GM18511 (cell line): Measurements from ENCODE around the gene GDI2.
"Not testable (repeated sequence)": the region's sequence is repeated elsewhere in the genome, so short reads cannot be mapped to it uniquely, and the experiment has no call there.

Experiments
- ATAC-seq: cut with Tn5 transposase; IDR thresholded peaks from one replicate; pipeline ENCODE4 v1.9.1; 2021; ENCODE audit warnings: mild to moderate bottlenecking, moderate library complexity; ENCODE audit not compliant: unreplicated experiment

The GDI2 gene

DNA sequence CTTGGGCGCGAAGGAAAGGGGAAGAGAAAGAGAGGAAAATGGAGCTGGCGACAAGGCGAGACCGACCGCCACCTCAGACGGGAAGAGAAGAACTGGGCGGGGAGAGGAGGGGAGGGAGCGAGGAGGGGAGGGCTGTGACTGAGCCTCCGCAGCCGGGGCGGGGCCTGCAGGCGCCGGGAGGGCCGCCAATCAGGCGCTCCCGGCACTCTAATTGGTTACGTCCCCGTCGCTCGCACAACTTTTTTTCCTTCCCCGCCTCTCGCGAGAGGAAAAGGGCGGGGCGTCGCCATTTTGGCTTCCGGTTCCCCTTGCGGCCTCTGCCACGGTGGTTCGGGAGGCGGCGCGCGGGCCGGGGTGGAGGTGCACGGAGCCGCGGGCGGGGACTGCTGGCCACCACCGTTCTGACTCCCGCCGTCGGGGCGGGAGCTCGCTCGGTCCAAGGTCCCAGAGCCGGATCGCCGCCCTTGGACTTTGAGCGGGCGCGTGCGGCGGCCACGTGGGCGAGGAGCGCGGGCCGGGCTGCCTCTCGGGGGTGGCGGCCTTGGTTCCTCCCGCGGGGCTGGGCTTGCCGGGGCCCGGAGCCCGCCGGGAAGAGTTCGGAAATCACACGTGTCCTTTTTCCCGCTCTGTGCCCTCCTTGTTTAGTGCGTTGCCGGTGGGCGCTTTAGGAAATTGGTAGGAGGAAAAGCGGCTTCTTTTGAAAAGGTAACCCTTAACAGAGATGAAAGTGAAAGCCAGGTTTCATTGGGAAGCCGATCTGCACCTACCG is at the start of gene GDI2:
Gene GDI2 (minus strand): TSS at position 94 of the 769 bp plus-strand sequence. CDS start 176 bp downstream, outside the sequence.
- ATAC-seq: peak; percentile 72

DNA sequence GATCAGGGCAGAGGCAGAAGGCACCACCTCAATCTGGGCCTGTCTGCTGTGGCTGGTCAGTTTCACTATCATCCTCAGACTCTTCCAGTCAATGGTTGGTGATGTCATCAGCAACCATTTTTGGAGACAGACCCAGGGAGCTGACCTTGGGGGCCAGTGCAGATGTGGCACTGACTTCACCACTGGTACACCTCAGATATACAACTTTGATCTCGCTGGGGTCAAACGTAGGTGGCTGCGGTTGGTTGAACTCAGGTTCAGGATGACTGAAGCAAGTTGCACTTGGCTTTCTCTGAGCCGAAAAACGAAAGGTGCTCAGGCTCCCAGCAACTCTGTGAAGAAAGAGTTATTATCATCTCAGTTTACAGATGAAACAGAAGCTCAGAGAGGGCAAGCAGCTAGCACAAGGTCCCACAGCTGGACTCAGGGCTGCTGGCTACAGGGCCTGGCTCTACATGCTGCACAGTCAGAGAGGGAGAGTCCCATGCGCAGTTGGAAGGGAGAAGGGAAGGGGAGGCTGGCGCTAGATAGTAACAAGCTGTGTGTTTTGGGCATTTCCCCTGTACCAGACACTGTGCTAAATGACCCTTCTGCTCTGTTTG is 49.2 kb upstream of the GDI2 start:
- peak; percentile 96 for ATAC-seq

DNA sequence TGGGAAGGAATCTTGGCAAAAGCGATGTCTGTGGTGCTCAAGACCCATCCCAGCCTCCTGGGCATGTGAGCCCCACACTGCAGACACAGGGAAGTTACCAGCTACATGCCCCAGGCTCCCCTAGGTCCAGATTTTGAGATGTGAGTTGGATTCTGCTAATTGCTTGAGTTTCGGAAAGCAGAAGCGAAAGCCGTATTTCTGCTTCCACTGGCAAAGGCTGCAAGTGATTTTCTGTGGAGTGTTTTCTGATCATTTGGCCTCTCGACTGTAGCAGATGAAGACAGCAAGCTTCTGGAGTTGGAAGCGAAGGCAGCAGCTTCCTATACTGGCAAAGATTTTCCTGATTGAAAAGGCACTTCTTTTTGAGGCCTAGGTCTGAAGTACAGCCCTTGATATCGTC is 46.8 kb upstream of the GDI2 start:
- ATAC-seq: no peak

DNA sequence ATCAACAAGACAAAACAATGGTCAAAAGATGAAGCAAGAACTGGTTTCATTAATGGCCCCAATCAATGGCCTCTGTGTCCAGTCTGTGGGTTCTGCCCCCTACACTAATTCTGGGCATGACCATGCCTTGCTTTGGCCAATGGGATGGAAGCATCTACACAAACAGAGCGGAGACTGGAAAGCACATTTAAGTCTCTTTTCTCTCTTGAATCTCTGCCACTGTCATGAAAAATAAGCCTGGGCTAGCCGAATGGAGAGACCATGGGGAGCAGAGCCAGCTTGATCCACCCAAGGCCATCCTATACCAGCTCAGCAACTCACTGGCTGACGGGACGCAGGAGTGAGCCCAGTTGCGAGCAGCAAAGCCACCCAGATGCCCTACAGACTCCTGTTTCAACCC is 45.6 kb upstream of the GDI2 start:
- ATAC-seq: no peak

DNA sequence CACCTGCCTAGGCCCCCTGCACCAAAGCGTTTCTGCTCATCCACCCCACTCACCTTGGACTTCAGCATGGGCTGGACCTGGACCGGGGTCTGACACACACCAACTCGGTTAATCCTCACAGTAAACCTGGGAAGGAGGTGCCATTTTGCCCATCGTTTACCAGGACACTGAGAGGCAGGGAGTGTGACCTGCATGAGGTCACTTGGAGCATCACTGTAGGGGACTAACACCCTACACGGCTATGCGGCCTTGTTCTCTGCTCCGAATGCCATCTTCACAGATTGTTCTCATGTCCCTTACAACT is 43.4 kb upstream of the GDI2 start:
- ATAC-seq: no peak

DNA sequence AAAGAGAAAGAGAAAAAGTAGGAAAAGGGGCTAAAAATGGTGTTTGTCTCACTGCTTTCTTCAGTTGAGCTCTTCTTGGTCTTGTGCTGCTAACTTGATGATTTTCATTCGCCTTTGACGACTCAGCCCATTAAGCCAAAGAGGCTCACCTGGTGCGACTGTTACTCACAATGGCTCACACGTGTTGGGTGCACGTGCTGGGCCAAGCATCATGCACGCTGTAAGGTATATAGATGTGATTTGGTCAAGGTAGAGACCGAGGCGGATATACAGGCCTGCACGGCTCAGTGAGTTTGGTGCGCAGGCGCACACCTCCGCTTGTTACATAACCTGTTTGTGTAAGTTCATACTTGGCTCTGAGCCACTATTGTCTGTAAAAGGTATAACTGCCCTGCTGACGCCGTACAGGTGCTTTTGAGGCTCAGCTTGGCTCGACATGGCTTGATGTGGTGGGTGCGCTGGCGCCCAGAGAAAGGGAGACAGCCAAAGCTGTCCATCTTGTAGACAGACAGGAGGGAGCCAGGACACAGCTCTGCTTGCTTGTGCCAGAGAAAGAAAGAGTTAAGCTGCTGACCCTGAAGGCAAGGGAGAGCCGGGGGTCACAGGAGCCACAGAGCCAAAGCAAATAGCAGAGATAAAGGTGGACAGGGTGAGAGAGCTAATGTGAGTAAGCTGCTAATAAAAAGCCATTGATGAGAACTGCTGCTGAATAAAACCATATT is 42.9 kb upstream of the GDI2 start:
- ATAC-seq: no peak

GRCh38 chr10:5854131-5854475 is 40.9 kb upstream of the GDI2 start:
- no peak for ATAC-seq

GRCh38 chr10:5846667-5847066 is 33.4 kb upstream of the GDI2 start:
- ATAC-seq: not testable (repeated sequence)

DNA sequence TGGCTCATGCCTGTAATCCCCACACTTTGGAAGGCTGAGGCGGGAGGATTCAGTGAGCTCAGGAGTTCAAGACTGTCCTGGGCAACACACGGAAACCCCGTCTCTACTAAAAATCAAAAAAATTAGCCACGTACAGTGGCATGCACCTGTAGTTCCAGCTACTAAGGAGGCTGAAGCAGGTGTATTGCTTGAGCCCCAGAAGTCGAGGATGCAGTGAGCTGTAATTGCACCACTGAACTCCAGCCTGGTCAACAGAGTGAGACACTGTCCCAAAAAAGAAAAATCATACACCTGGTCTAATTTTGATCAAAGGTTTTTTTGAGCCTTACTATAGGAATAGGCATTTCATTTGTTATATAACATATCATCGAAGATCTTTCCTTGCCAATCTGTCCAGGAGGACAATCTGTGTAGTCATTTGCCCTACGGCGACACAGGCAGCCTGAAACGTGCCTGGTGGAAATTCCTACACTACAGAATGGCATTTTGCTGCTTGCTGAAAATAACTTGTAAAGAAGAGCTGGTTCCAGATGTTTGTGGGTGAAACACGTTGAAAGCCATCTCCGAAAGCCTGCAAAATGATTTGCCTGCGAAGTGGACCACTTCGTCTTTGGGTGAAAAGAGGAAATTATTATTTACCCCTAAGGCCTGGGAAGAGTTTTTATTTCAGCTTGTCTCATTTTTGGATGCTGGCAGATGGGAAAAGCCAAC is 31.3 kb upstream of the GDI2 start:
- ATAC-seq: no peak

- ATAC-seq: no peak
These were observed 30.6 kb upstream of the GDI2 start for GRCh38 chr10:5843686-5844344.

DNA sequence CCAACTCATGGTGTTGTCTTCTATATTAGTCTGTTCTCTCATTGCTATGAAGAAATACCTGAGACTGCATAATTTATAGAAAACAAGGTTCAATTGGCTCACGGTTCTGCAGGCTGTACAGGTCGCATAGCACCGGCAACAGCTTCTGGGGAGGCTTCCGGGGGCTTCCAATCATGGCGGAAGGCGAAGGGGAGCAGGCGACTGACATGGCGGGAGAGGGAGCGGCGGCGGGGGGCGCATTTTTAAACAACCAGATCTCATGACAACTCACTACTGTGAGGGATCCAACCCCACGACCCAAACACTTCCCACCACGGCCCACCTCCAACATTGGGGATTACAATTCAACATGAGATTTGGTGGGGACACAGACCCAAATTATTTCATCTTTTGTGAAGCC is 28.7 kb upstream of the GDI2 start:
- ATAC-seq: no peak

GRCh38 chr10:5840314-5841307 is 27.4 kb upstream of the GDI2 start:
- ATAC-seq: peak; percentile 82

GRCh38 chr10:5836181-5836580 is 22.9 kb upstream of the GDI2 start:
- ATAC-seq: not testable (repeated sequence)

GRCh38 chr10:5835446-5836095 is 22.3 kb upstream of the GDI2 start:
- no peak for ATAC-seq

DNA sequence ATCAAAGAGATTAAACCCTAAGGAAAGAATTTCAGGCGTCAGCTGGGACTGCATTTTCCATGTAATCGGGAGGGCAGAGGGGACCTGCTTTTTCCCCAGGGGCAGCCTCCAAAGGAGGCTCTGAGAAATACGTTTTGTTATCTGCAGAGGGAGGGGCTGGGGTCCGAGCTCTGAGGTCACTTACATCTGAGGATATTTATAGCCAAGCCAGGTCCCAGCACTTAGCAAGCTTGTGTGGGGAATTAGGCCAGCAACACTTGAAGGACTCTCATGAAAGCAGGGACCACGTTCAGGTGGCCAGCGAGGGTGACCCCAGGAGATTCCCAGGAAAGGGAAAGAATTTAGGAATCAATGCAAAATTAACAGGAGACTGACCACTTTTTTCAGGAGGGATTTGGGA is 20.6 kb upstream of the GDI2 start:
- ATAC-seq: no peak

- no peak for ATAC-seq
These were observed 19.7 kb upstream of the GDI2 start for GRCh38 chr10:5832946-5833345.

DNA sequence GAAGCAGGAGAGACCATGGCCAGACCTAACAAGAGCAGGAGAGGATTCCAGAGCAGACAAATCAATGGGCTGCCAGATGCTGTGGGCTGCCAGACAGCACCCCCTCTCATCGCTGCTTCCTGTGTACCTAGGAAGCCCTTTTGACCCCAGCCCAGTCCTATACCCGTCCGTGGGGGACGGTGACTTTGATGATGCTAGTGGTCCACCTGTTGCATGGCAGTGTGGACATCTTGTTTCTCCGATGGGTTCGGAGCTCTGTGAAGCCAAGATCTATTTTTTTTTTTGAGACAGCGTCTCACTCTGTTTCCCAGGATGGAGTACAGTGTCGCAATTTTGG is 18.2 kb upstream of the GDI2 start:
- no peak for ATAC-seq

GRCh38 chr10:5830629-5831445 is 17.6 kb upstream of the GDI2 start:
- ATAC-seq: no peak

GRCh38 chr10:5829267-5829666 is 16.0 kb upstream of the GDI2 start:
- ATAC-seq: no peak
